Astrocyte of the cerebellum (primary cell): Measurements from ENCODE around the gene CREB3L1.
A peak's percentile ranks its signal among the peaks of the same experiment; 100 is the strongest.

Source experiments
- DNase-seq: peaks from one replicate; pipeline ENCODE4 v3.0.0-alpha.2; 2011; ENCODE audit warnings: low read depth
- H3K4me3 ChIP-seq: 2 replicates; pipeline ENCODE4 v1.5.1; 2011; ENCODE audit warnings: mild to moderate bottlenecking, low read depth, low read length, moderate library complexity
- CTCF ChIP-seq: IDR thresholded peaks from 2 replicates; pipeline ENCODE4 v1.5.1; 2012; ENCODE audit warnings: low read length, low read depth, moderate library complexity, mild to moderate bottlenecking; ENCODE audit errors: missing control alignments
- in situ Hi-C: cut with HindIII; loops from 2 replicates; pipeline ENCODE4 v1.10.0; 2017; ENCODE audit warnings: low sequenced_read_pairs

CREB3L1 gene

GRCh38 chr11:46294365-46295309, 17.2 kb downstream of the CREB3L1 start:
- TF ChIP-seq CTCF = no peak
- no peak for DNase-seq
- H3K4me3 ChIP-seq = peak overlapping the region; percentile 38
- in situ Hi-C loops = no loop called here

- no peak for TF ChIP-seq CTCF
- in situ Hi-C loops = no loop called here
- peak overlapping the region; percentile 38 for H3K4me3 ChIP-seq
- no peak for DNase-seq
Observed at GRCh38 chr11:46295312-46296058, 18.0 kb downstream of the CREB3L1 start.

GRCh38 chr11:46296059-46296527, 18.6 kb downstream of the CREB3L1 start:
- TF ChIP-seq CTCF = no peak
- peak overlapping the region; percentile 38 for H3K4me3 ChIP-seq

GRCh38 chr11:46296528-46297448, 19.3 kb downstream of the CREB3L1 start:
- in situ Hi-C loops = no loop called here
- peak overlapping the region; percentile 38 for H3K4me3 ChIP-seq
- TF ChIP-seq CTCF = peak; percentile 84
- DNase-seq = peak; percentile 90

More at GRCh38 chr11:46296059-46296527, 18.6 kb downstream of the CREB3L1 start:
- DNase-seq = no peak
- in situ Hi-C loops = no loop called here

GRCh38 chr11:46298699-46299433, 21.4 kb downstream of the CREB3L1 start:
- DNase-seq = no peak
- in situ Hi-C loops = no loop called here
- no peak overlapping the region for H3K4me3 ChIP-seq
- TF ChIP-seq CTCF = no peak
